Midbrain (tissue), 1 donor: ENCODE results near the gene MAP3K13.
"Not testable (repeated sequence)": the region's sequence is repeated elsewhere in the genome, so short reads cannot be mapped to it uniquely, and the experiment has no call there.

ENCODE experiments used
- DNase-seq: peaks from one replicate; lab custom pipeline; 2025; lab: John Stamatoyannopoulos, UW

MAP3K13 gene

DNA sequence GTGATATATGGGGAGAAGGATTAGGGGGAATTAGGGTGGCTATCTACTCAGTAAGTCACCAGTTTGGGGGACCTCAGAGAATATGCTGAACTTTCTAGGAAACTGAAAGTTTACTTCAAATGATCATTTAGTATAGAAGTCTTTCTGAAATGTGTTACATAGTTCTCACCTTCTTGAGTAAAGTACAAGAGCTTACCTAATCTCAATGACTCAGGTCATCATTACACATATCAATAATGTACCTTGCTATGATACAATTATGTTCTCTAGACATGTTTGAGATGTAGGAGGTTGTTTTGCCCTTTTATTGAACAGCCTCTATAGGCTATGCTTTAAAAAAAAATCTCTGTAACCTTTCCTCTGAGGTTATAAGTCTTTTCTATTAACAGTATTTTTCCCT lies 85.2 kb downstream of the MAP3K13 start:
- no peak for DNase-seq

DNA sequence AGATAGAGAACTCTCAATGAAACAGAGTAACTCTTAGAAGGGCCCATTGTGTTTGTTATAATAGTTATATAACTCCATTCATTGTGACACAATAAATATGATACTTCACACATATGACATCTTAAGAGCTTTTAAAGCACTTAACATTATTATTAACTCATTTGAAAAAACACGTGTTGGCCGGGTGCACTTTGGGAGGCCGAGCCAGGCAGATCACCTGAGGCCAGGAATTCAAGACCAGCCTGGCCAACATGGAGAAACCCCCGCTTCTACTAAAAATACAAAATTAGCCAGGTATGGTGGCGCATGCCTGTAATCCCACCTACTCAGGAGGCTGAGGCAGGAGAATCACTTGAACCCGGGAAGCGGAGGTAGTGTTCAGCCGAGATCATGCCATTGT lies 88.5 kb downstream of the MAP3K13 start:
- DNase-seq: not testable (repeated sequence)

DNA sequence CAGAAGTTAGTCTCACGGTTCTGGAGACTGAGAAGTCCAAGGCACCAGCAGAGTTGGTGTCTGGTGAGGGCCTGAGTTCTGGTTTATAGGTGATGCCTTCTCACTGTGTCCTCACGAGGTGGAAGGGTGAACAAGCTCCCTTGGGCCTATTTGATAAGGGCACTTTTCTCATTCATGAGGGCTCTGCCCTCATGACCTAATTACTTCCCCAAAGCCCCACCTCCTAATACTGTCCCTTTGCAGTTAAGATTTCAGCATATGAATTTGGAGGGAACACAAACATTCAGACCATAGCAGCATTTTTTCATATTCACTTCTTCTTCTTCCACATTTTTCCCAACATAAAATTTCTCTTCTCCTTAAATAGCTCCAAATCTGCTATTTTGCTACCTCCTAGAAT lies 94.4 kb downstream of the MAP3K13 start:
- DNase-seq: no peak

DNA sequence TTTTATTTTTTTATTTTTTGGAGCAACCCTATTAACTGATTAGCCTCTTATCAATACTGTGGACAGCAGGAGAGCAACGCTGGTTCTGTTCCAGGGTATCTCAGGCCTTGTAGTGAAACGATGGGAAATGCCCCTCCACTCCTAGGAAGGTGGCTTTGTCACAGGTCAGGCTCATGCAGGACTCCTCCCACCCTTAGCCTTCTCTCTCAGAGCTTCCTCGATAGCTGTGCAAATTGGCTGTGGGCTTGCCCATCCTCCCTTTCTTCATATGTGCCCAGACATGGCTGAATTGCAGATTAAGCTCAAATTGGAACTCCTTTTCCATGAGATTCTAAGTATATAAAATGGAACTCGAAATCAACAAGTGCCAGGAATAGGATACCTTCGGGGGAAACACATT lies 97.4 kb downstream of the MAP3K13 start:
- DNase-seq: no peak

DNA sequence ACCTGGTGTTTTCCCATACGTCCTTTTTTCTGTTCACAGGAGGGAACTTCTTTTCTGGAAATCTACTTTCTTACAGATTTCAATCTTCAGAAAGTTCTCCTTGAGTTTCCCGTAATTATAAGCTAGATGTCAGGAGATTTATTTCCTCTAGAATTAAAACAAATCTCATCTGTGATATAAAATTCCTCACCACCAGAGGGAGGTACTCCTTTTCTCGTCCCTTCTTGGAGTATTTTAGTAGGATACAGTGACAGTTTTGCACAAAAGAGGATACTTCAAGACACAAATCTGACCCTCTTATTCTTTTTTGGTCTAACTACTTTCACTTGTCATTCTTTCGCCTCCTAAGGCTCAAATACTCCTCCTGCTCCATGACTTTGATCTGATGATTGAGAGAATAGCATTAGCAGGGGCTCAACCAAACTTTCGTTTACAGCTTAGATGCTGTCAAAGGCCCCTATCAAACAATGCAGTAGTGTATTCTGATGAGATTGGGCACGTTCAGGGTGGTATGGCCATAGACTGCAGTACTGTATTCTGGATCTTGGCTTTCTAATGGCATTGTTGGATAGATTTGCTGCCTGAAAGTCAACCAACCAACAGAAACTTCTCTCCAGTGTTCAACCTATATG lies 97.9 kb downstream of the MAP3K13 start:
- DNase-seq: no peak

DNA sequence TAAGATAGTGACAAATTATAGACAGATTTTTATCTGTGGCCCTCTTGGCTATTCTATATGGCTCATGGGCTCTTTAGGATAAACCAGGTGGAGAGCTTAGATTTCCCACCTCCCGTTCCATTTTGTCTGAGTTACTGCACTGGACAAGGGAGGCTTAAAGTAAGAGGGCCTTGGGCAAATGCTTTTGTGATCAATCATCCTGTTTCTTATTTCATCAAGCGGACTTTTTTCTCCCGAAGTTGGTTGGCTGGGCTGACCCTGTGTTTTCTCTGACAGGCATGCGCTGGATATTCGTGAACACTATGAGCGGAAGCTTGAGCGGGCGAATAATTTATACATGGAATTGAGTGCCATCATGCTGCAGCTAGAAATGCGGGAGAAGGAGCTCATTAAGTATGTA lies 102.5 kb downstream of the MAP3K13 start:
- no peak for DNase-seq

DNA sequence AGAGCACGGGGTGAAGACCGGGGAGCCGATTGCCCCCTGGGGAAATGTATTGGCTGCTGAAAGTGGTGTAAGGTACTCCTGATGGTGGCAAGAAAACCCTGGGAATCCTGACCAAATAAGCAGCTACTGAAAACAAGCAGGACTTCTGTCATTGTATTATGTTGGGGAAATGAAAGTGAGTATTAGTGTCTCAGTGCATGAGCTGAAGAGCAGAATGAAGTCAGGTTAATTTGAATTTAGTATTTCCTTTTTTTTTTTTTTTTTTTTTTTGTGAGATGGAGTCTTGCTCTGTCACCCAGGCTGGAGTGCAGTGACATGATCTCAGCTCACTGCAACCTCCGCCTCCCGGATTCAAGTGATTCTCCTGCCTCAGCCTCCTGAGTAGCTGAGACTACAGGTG lies 103.2 kb downstream of the MAP3K13 start:
- not testable (repeated sequence) for DNase-seq

DNA sequence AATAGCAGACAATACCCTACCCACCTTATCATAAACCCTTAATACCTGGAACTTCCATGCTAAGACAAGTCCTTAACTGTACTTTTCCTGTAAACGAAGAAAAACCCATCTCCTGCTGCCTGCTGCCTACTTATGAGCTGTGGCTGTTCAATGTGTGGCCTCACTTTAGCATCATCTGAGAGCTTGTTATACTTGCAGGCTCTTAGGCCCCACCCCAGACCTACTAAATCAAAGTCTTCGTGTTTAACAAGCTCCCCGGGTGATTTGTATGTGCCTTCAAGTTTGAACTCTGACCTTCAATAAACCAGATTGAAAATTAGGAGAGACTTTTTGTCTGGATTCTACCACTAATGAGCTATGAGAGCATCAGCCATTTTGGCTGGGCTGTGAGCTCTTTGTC lies 106.6 kb downstream of the MAP3K13 start:
- no peak for DNase-seq

DNA sequence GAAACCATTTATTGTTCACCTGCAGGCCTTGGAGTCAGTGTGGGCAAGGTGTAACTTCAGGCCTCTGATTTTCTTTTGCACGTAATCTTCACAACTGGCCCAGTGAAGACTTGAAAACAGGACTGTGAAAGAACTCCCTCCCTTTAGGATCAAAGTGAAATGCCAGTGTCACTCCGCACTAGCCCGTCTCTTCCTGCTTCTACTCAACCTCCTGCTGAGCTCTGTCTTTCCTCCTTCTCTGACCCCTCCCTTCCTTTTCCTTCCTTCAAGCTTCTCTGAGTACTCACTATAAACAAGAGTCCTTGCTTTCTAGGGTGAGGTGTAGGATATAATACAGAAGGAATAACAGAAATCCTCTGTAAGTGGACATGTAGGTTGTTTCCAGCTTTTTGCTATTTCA lies 107.4 kb downstream of the MAP3K13 start:
- no peak for DNase-seq

DNA sequence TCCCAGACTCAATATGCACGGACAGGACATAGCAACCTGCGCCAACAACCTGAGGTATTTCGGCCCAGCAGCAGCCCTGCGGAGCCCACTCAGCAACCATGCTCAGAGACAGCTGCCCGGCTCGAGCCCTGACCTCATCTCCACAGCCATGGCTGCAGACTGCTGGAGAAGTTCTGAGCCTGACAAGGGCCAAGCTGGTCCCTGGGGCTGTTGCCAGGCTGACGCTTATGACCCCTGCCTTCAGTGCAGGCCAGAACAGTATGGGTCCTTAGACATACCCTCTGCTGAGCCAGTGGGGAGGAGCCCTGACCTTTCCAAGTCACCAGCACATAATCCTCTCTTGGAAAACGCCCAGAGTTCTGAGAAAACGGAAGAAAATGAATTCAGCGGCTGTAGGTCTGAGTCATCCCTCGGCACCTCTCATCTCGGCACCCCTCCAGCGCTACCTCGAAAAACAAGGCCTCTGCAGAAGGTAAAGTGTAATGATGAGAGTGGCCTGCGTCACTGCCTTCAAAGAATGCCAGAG lies 110.4 kb downstream of the MAP3K13 start:
- no peak for DNase-seq

DNA sequence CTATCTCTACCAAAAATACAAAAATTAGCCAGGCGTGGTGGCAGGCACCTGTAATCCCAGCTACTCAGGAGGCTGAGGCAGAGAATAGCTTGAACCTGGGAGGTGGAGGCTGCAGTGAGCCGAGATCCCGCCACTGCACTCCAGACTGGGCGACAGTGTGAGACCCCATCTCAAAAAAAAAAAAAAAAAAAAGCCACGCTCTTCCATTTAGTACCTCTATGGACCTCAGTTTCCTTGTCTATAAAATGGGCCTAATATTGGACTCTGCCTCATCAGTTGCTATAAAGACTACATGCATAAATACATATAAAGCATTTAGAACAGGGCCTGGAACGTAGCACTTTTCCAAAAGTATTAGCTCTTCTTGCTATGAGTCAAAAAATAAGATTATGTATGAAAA lies 112.0 kb downstream of the MAP3K13 start:
- not testable (repeated sequence) for DNase-seq

DNA sequence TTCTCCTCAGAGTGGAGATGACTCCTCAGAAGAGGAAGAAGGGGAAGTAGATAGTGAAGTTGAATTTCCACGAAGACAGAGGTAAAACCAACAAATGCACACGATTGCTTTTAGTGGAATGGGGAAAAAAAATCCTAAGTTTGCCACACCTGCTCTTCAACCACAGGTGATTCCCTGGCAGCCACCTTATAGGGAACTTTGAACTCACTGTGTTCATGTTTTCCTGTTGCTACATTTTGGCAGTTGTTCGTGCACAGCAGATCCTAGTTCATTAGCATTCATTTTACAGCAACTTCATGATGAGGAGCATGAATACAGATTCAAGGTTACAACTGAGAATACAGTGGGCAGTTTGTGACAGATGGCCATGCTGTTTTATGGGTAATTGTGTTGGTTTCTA lies 114.4 kb downstream of the MAP3K13 start:
- no peak for DNase-seq

DNA sequence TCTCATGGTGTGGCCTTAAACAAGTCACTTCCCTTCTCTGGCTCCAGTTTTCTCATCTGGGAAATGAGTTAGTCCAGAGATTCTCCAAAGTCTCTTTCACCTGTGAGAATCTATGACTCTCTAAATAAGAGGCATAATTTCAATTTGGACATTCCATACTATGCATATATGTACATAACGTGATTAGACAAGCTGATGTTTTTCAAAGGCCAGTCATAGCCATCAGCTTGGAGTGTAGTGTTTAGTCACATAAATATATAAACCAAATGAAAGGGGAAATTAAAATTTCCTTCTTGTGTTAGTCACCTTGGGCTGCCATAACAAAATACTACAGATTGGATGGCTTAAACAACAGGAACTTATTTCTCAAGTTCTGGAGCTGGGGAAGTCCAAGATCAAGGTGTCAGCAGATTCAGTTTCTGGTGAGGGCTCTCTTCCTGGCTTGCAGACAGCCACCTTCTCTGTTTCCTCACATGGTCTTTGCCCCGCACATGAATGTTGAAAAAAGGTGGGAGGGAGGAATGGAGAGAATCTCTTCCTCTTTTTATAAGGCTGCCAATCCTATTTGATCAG lies 116.5 kb downstream of the MAP3K13 start:
- no peak for DNase-seq

DNA sequence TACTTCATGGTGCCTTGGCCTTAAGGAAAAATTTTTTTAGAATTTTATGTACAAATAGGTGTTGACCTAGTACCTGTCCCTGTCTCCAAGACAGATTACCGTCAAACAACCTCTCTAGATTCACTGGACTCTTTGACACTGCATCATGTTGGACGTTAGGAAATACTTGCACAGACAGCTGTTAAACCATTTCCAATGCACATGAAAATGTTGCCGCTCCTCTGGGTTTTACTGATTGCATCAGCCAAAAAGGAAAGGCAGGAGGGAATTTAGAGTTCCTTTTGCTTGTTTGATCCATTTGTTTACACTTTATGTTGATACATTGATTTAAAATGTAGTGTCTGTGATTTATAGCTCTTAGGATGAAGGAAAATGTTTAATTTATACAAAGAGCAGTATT lies 121.4 kb downstream of the MAP3K13 start:
- DNase-seq: no peak

DNA sequence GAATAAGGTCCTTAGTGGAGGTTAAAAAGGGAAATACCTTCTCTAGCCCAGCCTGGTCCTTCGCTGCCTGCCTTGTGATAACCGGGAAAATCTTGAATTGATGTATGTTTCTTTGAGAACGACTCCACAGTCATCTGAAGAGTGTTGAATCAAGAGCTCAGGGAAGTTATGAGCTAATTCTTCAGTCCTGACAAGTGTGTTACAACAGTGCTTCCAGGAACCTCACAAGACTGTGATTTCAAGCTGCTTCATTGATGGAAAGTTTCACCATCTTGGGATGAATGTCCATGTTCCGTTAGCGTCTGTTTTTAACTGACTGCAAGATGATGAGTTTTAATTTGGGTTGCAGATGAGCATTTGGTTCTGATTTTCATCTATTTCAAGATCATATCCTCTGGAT lies 123.5 kb downstream of the MAP3K13 start:
- DNase-seq: no peak

DNA sequence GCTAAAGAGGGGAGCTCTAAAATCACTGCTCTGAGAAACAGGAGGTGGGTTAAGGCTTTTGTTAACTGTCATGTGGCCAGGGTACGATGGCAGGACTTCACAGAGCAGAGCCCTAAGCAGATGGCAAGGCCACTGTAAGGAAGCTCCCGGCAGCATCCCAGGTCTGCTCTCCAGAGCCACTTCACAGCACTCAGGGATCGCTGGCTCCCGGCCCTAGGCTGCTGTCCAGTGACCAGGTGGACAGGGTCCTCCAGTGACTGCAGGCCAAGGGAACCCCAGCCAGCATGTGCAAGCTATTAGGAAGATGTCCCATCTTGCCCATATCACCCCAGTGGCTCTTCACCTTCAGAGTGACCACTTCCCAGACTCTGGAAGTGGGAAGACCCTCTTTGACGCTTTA lies 125.5 kb downstream of the MAP3K13 start:
- DNase-seq: no peak

DNA sequence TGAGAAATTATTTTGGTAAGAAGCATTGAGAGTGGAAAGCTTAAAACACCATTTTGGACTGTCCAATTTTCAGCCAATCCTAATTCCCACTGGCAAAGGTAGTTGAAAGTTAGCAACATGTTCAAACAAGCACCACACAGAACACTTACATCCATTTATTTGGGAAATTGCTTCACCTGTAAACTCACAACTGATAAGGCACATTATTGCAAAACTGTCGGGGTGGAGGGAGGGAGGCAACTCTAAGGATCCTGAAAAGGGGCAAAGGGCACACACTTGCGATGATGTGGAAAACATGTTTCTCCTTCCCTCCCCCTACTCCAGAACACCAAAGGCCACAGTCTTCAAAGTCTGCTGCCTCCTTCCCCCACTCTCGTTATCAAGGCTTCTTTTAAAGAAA lies 126.5 kb downstream of the MAP3K13 start:
- DNase-seq: no peak

DNA sequence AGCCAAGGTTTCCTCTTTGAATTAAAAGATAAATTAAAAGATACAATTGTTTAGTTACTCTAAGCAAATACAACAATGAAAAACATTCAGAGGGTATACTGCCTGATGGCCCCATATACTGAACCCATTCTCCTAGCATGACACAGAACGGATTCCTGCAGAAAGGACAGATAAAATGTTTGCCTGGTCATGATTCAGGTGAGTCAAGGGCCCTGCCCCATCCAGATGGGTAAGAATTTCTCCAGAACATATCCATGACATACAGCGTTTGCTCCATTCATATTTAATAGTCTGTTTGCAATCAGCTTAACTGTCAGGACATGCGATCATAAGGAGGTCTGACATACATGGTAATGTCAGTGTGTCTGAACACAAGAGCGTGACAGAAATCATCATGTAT lies 127.3 kb downstream of the MAP3K13 start:
- DNase-seq: no peak

DNA sequence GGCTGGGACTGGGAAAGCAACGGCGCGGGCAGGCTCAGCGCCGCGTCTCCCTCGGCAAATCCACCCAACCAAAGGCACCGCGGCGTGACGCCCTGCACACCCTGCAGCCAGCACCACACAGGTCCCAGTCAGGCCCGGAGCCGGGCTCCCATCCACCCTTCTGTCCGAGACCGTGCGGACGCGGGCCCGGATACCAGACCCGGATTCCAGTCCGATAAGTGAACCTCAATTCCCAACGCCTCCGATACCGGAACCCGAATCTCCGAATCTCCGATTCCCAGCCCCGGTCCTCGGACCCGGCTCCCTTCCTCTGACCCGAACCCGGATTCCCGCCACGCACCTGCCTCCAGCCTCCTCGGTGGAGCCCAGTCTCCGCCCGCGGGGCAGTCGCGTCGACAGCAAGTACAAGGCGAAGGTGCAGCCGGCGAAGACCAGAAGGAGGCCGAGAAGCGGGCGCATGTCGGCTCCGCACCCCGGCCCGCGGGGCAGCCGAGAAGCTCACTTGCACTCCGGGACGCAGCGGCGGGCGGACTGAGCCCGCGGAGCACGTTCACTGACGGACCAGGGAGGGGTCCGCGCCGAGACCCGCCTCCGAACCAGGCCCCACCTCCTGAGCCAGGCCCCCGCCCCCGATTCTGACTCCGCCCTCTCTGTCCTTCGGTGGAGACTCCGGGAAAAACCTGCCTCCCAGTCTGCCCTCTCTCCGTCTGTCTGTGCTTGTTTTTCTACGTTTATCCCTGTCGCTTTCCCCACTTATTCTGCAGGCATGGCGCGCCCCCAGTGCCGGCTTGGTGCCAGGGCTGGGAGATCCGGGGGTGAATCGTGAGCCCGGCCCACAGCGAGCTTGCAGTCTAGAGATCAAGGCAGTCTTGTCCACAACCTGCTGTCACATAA lies 135.8 kb downstream of the MAP3K13 start, which contains the start of gene TMEM41A:
Gene TMEM41A (minus strand): TSS at position 533 of the 894 bp plus-strand sequence. CDS start 74 bp downstream, at position 459.
- peak; percentile 94 for DNase-seq

DNA sequence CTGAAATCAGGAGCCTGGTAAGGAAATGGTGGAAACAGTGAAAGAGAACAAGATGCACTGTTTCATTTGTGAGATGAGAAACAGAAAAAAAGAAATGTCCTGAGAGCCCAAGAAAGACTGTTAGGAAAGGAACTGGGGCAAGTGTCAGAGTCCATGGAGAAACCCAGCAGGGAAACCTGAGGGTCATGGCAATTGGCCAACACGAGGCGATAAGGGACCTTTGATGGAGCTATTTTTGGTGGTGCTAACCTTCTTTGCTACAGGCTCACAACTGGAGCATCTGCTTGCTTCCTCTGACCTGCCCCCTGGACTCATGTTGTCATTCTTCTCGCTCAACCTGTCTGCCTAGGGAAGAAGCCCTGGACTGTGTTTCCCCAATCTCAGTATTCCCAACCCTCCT lies 140.1 kb downstream of the MAP3K13 start:
- DNase-seq: no peak

DNA sequence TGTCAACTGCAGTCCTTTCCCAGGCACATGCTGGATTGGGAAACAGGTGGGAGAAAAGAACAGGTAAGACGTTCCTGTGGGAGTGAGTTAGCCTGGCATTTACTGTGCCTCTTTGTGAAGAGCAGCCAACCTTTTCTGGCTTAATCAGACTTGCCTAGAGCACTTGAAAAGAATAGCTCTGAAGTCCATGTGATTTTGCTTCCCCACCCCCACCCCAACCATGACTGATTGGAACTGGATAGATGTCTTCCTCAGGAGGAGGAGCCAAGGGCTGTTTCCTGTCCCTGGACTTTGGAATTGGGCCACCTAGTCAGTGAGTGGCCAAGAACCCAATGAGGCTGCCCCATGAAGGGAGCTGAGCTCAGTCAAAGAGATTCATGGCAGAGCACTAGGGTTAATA lies 140.6 kb downstream of the MAP3K13 start:
- no peak for DNase-seq

DNA sequence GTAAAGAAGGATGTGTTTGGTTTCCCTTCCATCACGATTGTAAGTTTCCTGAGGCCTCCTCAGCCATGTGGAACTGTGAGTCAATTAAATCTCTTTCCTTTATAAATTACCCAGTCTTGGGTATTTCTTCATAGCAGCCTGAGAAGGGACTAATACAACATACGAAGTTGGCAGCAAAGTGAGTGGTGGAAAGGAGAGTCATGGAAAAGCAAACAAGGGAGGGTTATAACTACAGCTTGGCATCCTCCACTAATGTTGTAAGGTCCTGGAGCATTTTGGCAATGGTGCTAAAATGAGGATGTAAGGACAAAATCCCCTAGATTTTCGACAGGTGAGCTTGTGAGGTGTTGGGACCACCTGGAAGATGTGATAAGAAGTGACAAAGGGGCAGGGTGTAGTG lies 141.7 kb downstream of the MAP3K13 start:
- DNase-seq: no peak

DNA sequence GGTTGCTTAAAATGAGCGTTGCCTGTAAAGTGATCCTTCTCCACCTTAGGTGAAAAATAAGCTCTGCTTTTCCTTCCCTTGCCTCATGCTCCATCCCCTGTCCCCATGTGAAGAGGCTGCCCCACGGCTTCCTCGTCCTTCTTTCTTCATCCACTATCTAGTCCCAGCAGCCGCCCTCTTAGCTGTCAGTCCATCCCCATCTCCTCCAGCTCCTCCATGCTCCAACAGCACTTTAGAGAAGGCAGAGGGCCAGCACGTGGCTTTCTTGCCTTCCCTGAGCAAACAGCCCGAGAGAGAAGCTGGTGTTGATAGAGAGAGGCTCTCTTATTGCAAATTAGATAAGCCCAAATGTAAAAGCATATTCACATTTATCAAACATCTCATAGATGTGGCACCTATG lies 144.9 kb downstream of the MAP3K13 start:
- DNase-seq: no peak
